Measurements from ENCODE around the gene IKZF2. TPM values are rescaled to one million over a fixed set of nuclear protein-coding genes. Genes with fewer than 3 reads are reported as not detected.

IKZF2 gene
- total RNA-seq, 1 experiment from 2014 or later: 3.0 TPM

DNA sequence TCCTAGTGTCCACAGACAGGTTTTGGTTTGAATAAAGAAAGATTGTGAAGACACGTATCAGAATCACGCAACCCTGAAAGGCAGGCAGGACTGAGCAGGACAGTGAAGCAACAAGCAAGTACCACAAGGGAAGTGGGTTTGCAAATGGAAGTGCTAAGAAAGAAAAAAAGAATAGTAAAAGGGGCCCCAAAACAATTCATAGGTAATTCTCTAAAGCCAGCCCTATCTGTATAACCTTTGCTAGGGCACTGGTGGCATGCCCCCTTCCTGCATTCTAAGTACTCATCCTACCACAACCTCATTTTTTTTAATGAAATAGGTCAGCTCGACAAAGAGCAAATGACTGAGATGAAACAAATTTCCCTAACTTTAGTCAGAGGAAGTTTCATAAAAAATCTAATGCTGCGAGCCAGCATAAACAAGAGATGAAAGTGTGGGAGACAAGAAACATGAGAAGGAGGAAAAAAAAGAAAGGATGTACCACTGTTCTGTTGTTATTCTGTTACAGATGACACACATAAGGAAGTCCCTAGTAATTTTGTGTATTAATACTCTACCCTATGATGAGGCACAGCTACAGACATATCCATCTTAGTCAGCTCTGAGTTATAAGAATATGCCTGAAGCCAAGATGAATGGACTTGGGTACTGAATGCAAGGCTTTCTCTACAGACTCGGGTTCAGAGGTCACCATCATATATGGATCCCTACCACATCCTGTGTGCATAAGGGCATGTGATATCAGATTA lies 32.2 kb downstream of the IKZF2 start:
- Histone ChIP-seq H2BK12ac (ENCODE audit: insufficient read length, low read depth, low read length) (no peak overlapping the region), H2AK5ac (ENCODE audit: insufficient read length, low read length) (no peak overlapping the region), H4K8ac (replicated peaks; ENCODE audit: insufficient read length, low read depth, low read length) (no peak overlapping the region), H3T11ph (ENCODE audit: low read length) (no peak overlapping the region), H3K79me2 (ENCODE audit: insufficient read depth, low read length) (no peaks in the 10 kb centered on the region), H3K9me3 (ENCODE audit: control insufficient read depth, low read depth, low read length) (no peaks in the 10 kb centered on the region), H3K79me1 (ENCODE audit: insufficient read depth, low read depth, low read length, poor library complexity, severe bottlenecking) (no peaks in the 10 kb centered on the region), H4K5ac (ENCODE audit: insufficient read length, low read depth, low read length) (no peak overlapping the region), H3K18ac (ENCODE audit: insufficient read length, low read depth, low read length) (no peak overlapping the region), H2BK15ac (ENCODE audit: low read depth, low read length) (no peak overlapping the region), H3K56ac (ENCODE audit: insufficient read length, low read depth, low read length) (no peak overlapping the region), H3K9ac (ENCODE audit: extremely low read depth, insufficient read length, low read length) (no peak overlapping the region), H2BK120ac (ENCODE audit: low read depth, low read length, poor library complexity, severe bottlenecking) (no peak overlapping the region), H3K27ac (ENCODE audit: insufficient read length, low read depth, low read length) (no peak overlapping the region), H2AFZ (ENCODE audit: low read length) (no peak overlapping the region), H3K23ac (ENCODE audit: insufficient read length, low read depth, low read length) (no peak overlapping the region), H3K4me2 (ENCODE audit: insufficient read depth, insufficient read length, low read length) (no peak overlapping the region), H2BK5ac (ENCODE audit: insufficient read length, low read length) (no peak overlapping the region), H2BK20ac (ENCODE audit: low read depth, low read length, poor library complexity, severe bottlenecking) (no peak overlapping the region), H4K20me1 (ENCODE audit: control insufficient read depth, insufficient read depth, insufficient read length) (no peaks in the 10 kb centered on the region), H3K14ac (ENCODE audit: insufficient read depth, low read length) (no peak overlapping the region), H3K4me1 (ENCODE audit: insufficient read depth, low read length) (no peaks in the 10 kb centered on the region; the same call in 1 of the 2 replicates), H3K27me3 (ENCODE audit: insufficient read depth, low read length) (no peaks in the 10 kb centered on the region), H4K91ac (ENCODE audit: insufficient read length, low read depth, low read length) (no peak overlapping the region), H3K23me2 (ENCODE audit: insufficient read length, low read depth, low read length, poor library complexity, severe bottlenecking) (no peaks in the 10 kb centered on the region), H3K4ac (ENCODE audit: low read depth, low read length) (no peak overlapping the region)
- no peak for DNase-seq
- WGBS (ENCODE audit: extremely low coverage, insufficient read length, low lambda C conversion rate): no CpG with 5 or more reads among the region's 5 CpGs
- Mint-ChIP-seq H3K36me3 (ENCODE audit: insufficient read depth in 1 of 3, low read depth in 3 of 3) (no peaks in the 10 kb centered on the region), H3K4me1 (peaks cover 7 to 11% of the 10 kb centered on the region in 2 experiments), H3K9me3 (no peaks in the 10 kb centered on the region), H3K4me3 (no peak overlapping the region), H3K27ac (0 out of 7 replicates have a peak overlapping the region, but pooled peaks of 1 of the 3 experiments have one; percentile 27), H3K27me3 (ENCODE audit: low read depth) (no peaks in the 10 kb centered on the region)
- TF ChIP-seq, protein P1, sequence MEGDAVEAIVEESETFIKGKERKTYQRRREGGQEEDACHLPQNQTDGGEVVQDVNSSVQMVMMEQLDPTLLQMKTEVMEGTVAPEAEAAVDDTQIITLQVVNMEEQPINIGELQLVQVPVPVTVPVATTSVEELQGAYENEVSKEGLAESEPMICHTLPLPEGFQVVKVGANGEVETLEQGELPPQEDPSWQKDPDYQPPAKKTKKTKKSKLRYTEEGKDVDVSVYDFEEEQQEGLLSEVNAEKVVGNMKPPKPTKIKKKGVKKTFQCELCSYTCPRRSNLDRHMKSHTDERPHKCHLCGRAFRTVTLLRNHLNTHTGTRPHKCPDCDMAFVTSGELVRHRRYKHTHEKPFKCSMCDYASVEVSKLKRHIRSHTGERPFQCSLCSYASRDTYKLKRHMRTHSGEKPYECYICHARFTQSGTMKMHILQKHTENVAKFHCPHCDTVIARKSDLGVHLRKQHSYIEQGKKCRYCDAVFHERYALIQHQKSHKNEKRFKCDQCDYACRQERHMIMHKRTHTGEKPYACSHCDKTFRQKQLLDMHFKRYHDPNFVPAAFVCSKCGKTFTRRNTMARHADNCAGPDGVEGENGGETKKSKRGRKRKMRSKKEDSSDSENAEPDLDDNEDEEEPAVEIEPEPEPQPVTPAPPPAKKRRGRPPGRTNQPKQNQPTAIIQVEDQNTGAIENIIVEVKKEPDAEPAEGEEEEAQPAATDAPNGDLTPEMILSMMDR (conservative IDR thresholded peaks at IDR 0.05): no peak
